ENCODE results near the gene EPB41L1. TPM values are rescaled to one million over a fixed set of nuclear protein-coding genes. Genes with fewer than 3 reads are reported as not detected.

Gene EPB41L1
- total and polyA plus RNA-seq, 4 donors, result 13.5 to 61.9 (median 32.8) TPM

- H3K4me3 ChIP-seq, result no peak overlapping the region
- H3K9me3 ChIP-seq (ENCODE audit: control insufficient read depth in 4 of 4, insufficient read depth in 3 of 4, low read length in 3 of 4), result no peaks in the 10 kb centered on the region
- no peak for TF ChIP-seq CTCF (IDR thresholded peaks at IDR 0.05; ENCODE audit: control extremely low read depth, extremely low read depth)
- H3K27me3 ChIP-seq (ENCODE audit: control insufficient read depth in 3 of 3, insufficient read depth in 3 of 3, low read length in 2 of 3), result no peaks in the 10 kb centered on the region
- H3K4me1 ChIP-seq (ENCODE audit: control insufficient read depth in 5 of 5, insufficient read depth in 5 of 5, low read length in 5 of 5), result peaks cover 0 to 2% (median 0%) of the 10 kb centered on the region in 5 donors
- no peak overlapping the region for H3K9ac ChIP-seq (ENCODE audit: insufficient read depth in 1 of 2, low read length in 2 of 2)
- ATAC-seq (ENCODE audit: insufficient read depth, low FRiP score), result no peak
- no peaks in the 10 kb centered on the region for H3K36me3 ChIP-seq (ENCODE audit: control insufficient read depth in 4 of 4, insufficient read depth in 4 of 4, low read length in 4 of 4)
- 64 to 72% methylated on average over 14 of the region's 14 CpGs for WGBS, 2 donors
- peak in 2 of 3 donors; percentile 25 to 38 for DNase-seq
- H3K27ac ChIP-seq (ENCODE audit: low read depth in 1 of 2, low read length in 1 of 2), result peak overlapping the region in 1 of 2 donors; percentile 4
These were observed 7.9 kb downstream of the EPB41L1 start for GRCh38 chr20:36162272-36162966.

- TF ChIP-seq CTCF (IDR thresholded peaks at IDR 0.05; ENCODE audit: control extremely low read depth, extremely low read depth), result no peak
- DNase-seq, result peak in 2 of 3 donors; percentile 14 to 47
- Histone ChIP-seq H3K27ac (ENCODE audit: low read depth in 1 of 2, low read length in 1 of 2) (no peak overlapping the region), H3K9ac (ENCODE audit: insufficient read depth in 1 of 2, low read length in 2 of 2) (no peak overlapping the region), H3K4me3 (no peak overlapping the region), H3K4me1 (ENCODE audit: control insufficient read depth in 5 of 5, insufficient read depth in 5 of 5, low read length in 5 of 5) (peaks cover 0 to 3% (median 1%) of the 10 kb centered on the region in 5 donors), H3K27me3 (ENCODE audit: control insufficient read depth in 3 of 3, insufficient read depth in 3 of 3, low read length in 2 of 3) (no peaks in the 10 kb centered on the region), H3K9me3 (ENCODE audit: control insufficient read depth in 4 of 4, insufficient read depth in 3 of 4, low read length in 3 of 4) (no peaks in the 10 kb centered on the region), H3K36me3 (ENCODE audit: control insufficient read depth in 4 of 4, insufficient read depth in 4 of 4, low read length in 4 of 4) (no peaks in the 10 kb centered on the region)
- no peak for ATAC-seq (ENCODE audit: insufficient read depth, low FRiP score)
- WGBS, 2 donors, result 83 to 93% methylated on average over 4 of the region's 4 CpGs
These were observed 13.5 kb downstream of the EPB41L1 start for GRCh38 chr20:36167902-36168503.

GRCh38 chr20:36170542-36171215 is 16.1 kb downstream of the EPB41L1 start:
- WGBS, 2 donors, result 85 to 87% methylated on average over 10 of the region's 10 CpGs
- peaks cover 0 to 2% (median 0%) of the 10 kb centered on the region in 4 donors for H3K36me3 ChIP-seq (ENCODE audit: control insufficient read depth in 4 of 4, insufficient read depth in 4 of 4, low read length in 4 of 4)
- no peak overlapping the region for H3K4me3 ChIP-seq
- ATAC-seq (ENCODE audit: insufficient read depth, low FRiP score), result no peak
- no peak overlapping the region for H3K27ac ChIP-seq (ENCODE audit: low read depth in 1 of 2, low read length in 1 of 2)
- TF ChIP-seq CTCF (IDR thresholded peaks at IDR 0.05; ENCODE audit: control extremely low read depth, extremely low read depth), result no peak
- H3K27me3 ChIP-seq (ENCODE audit: control insufficient read depth in 3 of 3, insufficient read depth in 3 of 3, low read length in 2 of 3), result no peaks in the 10 kb centered on the region
- no peaks in the 10 kb centered on the region for H3K9me3 ChIP-seq (ENCODE audit: control insufficient read depth in 4 of 4, insufficient read depth in 3 of 4, low read length in 3 of 4)
- H3K9ac ChIP-seq (ENCODE audit: insufficient read depth in 1 of 2, low read length in 2 of 2), result no peak overlapping the region
- H3K4me1 ChIP-seq (ENCODE audit: control insufficient read depth in 5 of 5, insufficient read depth in 5 of 5, low read length in 5 of 5), result peaks cover 0 to 10% (median 2%) of the 10 kb centered on the region in 5 donors
- no peak for DNase-seq

All from lung (tissue), 12 donors.